GM21619 (cell line): ENCODE measurements around the gene TGFBR3L.

Experiments
- ATAC-seq: cut with Tn5 transposase; IDR thresholded peaks from one replicate; pipeline ENCODE4 v1.9.1; 2021; ENCODE audit not compliant: unreplicated experiment

Gene TGFBR3L

GRCh38 chr19:7903244-7904073, 11.2 kb upstream of the TGFBR3L start, which contains the start of gene MAP2K7:
Gene MAP2K7 (plus strand): TSS chr19:7903877. CDS start chr19:7903945, 68 bp downstream.
- peak; percentile 76 for ATAC-seq

- peak; percentile 23 for ATAC-seq
Observed at GRCh38 chr19:7904074-7905020, 10.3 kb upstream of the TGFBR3L start.

- no peak for ATAC-seq
Observed at GRCh38 chr19:7905268-7905667, 9.4 kb upstream of the TGFBR3L start.

GRCh38 chr19:7905859-7906258, 8.8 kb upstream of the TGFBR3L start:
- ATAC-seq: no peak

- no peak for ATAC-seq
Observed at GRCh38 chr19:7907122-7907521, 7.5 kb upstream of the TGFBR3L start.

GRCh38 chr19:7907544-7907943, 7.1 kb upstream of the TGFBR3L start:
- ATAC-seq: no peak

GRCh38 chr19:7908078-7908699, 6.4 kb upstream of the TGFBR3L start:
- no peak for ATAC-seq

- no peak for ATAC-seq
Observed at GRCh38 chr19:7908742-7909461, 5.7 kb upstream of the TGFBR3L start.

GRCh38 chr19:7909471-7910067, 5.1 kb upstream of the TGFBR3L start:
- no peak for ATAC-seq

- no peak for ATAC-seq
Observed at GRCh38 chr19:7910321-7911161, 4.1 kb upstream of the TGFBR3L start.

GRCh38 chr19:7911508-7912143, 3.0 kb upstream of the TGFBR3L start:
- no peak for ATAC-seq

- ATAC-seq: no peak
Observed at GRCh38 chr19:7912144-7912696, 2.4 kb upstream of the TGFBR3L start.

GRCh38 chr19:7912697-7913564, 1.7 kb upstream of the TGFBR3L start:
- ATAC-seq: no peak

- ATAC-seq: no peak
Observed at GRCh38 chr19:7913652-7914051, 978 bp upstream of the TGFBR3L start.

- ATAC-seq: no peak
Observed at GRCh38 chr19:7914099-7914498, 531 bp upstream of the TGFBR3L start.

GRCh38 chr19:7915250-7916102, 846 bp downstream of the TGFBR3L start:
- ATAC-seq: no peak
